ENCODE measurements around the gene PDE3A. TPM values are rescaled to one million over a fixed set of nuclear protein-coding genes. Genes with fewer than 3 reads are reported as not detected.

Gene PDE3A
- total and polyA plus RNA-seq, 10 of the 15 experiments (the other 5 are each of a cell fraction or from before 2014, with no cell fraction given) = 0.01 to 2.6 (median 1.5) TPM

DNA sequence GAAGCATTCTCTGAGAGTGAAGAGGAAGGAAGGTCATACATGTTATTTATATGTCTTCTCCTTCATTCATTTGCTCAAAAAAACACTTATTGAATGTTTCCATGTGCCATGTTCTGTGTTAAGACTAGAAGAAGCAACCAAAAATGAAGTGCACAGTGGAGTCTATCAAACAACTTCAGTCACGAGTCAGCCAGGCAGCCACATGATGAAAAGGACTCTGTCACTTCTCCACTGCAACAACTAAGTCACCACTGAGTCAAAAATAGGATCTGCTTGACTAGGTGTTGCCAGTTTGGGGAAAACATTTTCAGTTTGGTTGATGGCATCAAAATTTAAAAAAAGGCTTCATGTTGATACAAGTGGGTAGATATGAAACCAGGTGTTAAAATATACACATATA lies 142.5 kb downstream of the PDE3A start:
- no peak for FAIRE-seq
- ChIA-PET POLR2A (no interaction called here), SMC1A (ENCODE audit: uncharacterized antibody, unreplicated experiment) (no interaction called here), CTCF (no interaction called here), RAD21 (ENCODE audit: unreplicated experiment) (no interaction called here)
- no peak overlapping the region for H3K27ac ChIP-seq (ENCODE audit: control insufficient read depth, insufficient read depth)
- no peaks in the 10 kb centered on the region for H3K4me1 ChIP-seq (ENCODE audit: control insufficient read depth, insufficient read depth, low read length)
- no peaks in the 10 kb centered on the region for H3K36me3 ChIP-seq (ENCODE audit: control insufficient read depth in 2 of 2, insufficient read depth in 2 of 2, low read length in 1 of 2)
- H3K9ac ChIP-seq (ENCODE audit: control insufficient read depth, insufficient read depth, low read length) = no peak overlapping the region
- H2AFZ ChIP-seq (ENCODE audit: control insufficient read depth, low read depth, low read length) = no peak overlapping the region
- no peak overlapping the region for H3K4me3 ChIP-seq
- in situ Hi-C loops (cut with MboI) (no loop called here), intact Hi-C loops (cut with micrococcal nuclease; ENCODE audit: unreplicated experiment) (no loop called here)
- DNase-seq (ENCODE audit: low read depth, low spot score) = no peak
- TF ChIP-seq, protein P1, sequence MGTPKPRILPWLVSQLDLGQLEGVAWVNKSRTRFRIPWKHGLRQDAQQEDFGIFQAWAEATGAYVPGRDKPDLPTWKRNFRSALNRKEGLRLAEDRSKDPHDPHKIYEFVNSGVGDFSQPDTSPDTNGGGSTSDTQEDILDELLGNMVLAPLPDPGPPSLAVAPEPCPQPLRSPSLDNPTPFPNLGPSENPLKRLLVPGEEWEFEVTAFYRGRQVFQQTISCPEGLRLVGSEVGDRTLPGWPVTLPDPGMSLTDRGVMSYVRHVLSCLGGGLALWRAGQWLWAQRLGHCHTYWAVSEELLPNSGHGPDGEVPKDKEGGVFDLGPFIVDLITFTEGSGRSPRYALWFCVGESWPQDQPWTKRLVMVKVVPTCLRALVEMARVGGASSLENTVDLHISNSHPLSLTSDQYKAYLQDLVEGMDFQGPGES (IDR thresholded peaks at IDR 0.05) = no peak
- TF ChIP-seq SUZ12 (IDR thresholded peaks at IDR 0.05; ENCODE audit: unreplicated experiment) (no peak), HCFC1 (IDR thresholded peaks at IDR 0.05; ENCODE audit: low read length) (no peak), NFXL1 (IDR thresholded peaks at IDR 0.05; ENCODE audit: borderline replicate concordance) (no peak), PKNOX1 (IDR thresholded peaks at IDR 0.05) (no peak), EZH2 (IDR thresholded peaks at IDR 0.05; ENCODE audit: borderline replicate concordance, control insufficient read depth, low read depth, low read length) (no peak), ZZZ3 (IDR thresholded peaks at IDR 0.05; ENCODE audit: control insufficient read depth, insufficient read length, low read depth) (no peak), NR2F1 (conservative IDR thresholded peaks at IDR 0.05) (no peak)
- TF ChIP-seq, protein P2, sequence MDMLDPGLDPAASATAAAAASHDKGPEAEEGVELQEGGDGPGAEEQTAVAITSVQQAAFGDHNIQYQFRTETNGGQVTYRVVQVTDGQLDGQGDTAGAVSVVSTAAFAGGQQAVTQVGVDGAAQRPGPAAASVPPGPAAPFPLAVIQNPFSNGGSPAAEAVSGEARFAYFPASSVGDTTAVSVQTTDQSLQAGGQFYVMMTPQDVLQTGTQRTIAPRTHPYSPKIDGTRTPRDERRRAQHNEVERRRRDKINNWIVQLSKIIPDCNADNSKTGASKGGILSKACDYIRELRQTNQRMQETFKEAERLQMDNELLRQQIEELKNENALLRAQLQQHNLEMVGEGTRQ (IDR thresholded peaks at IDR 0.05; ENCODE audit: borderline replicate concordance, low read depth, low read length) = no peak
- TF ChIP-seq, protein P3, sequence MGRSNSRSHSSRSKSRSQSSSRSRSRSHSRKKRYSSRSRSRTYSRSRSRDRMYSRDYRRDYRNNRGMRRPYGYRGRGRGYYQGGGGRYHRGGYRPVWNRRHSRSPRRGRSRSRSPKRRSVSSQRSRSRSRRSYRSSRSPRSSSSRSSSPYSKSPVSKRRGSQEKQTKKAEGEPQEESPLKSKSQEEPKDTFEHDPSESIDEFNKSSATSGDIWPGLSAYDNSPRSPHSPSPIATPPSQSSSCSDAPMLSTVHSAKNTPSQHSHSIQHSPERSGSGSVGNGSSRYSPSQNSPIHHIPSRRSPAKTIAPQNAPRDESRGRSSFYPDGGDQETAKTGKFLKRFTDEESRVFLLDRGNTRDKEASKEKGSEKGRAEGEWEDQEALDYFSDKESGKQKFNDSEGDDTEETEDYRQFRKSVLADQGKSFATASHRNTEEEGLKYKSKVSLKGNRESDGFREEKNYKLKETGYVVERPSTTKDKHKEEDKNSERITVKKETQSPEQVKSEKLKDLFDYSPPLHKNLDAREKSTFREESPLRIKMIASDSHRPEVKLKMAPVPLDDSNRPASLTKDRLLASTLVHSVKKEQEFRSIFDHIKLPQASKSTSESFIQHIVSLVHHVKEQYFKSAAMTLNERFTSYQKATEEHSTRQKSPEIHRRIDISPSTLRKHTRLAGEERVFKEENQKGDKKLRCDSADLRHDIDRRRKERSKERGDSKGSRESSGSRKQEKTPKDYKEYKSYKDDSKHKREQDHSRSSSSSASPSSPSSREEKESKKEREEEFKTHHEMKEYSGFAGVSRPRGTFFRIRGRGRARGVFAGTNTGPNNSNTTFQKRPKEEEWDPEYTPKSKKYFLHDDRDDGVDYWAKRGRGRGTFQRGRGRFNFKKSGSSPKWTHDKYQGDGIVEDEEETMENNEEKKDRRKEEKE (IDR thresholded peaks at IDR 0.05) = no peak
- TF ChIP-seq, protein P4, sequence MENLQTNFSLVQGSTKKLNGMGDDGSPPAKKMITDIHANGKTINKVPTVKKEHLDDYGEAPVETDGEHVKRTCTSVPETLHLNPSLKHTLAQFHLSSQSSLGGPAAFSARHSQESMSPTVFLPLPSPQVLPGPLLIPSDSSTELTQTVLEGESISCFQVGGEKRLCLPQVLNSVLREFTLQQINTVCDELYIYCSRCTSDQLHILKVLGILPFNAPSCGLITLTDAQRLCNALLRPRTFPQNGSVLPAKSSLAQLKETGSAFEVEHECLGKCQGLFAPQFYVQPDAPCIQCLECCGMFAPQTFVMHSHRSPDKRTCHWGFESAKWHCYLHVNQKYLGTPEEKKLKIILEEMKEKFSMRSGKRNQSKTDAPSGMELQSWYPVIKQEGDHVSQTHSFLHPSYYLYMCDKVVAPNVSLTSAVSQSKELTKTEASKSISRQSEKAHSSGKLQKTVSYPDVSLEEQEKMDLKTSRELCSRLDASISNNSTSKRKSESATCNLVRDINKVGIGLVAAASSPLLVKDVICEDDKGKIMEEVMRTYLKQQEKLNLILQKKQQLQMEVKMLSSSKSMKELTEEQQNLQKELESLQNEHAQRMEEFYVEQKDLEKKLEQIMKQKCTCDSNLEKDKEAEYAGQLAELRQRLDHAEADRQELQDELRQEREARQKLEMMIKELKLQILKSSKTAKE (IDR thresholded peaks at IDR 0.05; ENCODE audit: low read depth, poor library complexity, severe bottlenecking) = no peak
- TF ChIP-seq, protein P5, sequence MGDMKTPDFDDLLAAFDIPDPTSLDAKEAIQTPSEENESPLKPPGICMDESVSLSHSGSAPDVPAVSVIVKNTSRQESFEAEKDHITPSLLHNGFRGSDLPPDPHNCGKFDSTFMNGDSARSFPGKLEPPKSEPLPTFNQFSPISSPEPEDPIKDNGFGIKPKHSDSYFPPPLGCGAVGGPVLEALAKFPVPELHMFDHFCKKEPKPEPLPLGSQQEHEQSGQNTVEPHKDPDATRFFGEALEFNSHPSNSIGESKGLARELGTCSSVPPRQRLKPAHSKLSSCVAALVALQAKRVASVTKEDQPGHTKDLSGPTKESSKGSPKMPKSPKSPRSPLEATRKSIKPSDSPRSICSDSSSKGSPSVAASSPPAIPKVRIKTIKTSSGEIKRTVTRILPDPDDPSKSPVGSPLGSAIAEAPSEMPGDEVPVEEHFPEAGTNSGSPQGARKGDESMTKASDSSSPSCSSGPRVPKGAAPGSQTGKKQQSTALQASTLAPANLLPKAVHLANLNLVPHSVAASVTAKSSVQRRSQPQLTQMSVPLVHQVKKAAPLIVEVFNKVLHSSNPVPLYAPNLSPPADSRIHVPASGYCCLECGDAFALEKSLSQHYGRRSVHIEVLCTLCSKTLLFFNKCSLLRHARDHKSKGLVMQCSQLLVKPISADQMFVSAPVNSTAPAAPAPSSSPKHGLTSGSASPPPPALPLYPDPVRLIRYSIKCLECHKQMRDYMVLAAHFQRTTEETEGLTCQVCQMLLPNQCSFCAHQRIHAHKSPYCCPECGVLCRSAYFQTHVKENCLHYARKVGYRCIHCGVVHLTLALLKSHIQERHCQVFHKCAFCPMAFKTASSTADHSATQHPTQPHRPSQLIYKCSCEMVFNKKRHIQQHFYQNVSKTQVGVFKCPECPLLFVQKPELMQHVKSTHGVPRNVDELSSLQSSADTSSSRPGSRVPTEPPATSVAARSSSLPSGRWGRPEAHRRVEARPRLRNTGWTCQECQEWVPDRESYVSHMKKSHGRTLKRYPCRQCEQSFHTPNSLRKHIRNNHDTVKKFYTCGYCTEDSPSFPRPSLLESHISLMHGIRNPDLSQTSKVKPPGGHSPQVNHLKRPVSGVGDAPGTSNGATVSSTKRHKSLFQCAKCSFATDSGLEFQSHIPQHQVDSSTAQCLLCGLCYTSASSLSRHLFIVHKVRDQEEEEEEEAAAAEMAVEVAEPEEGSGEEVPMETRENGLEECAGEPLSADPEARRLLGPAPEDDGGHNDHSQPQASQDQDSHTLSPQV (IDR thresholded peaks at IDR 0.05) = no peak
- no peak overlapping the region for H3K4me2 ChIP-seq (ENCODE audit: control insufficient read depth, insufficient read depth)
- WGBS (ENCODE audit: insufficient coverage, insufficient replicate concordance, low lambda C conversion rate, missing lambda C conversion rate) = 0% methylated on average over 1 of the region's 1 CpG
- H3K9me3 ChIP-seq (replicated peaks; ENCODE audit: control insufficient read depth, insufficient read depth, low read length) = no peaks in the 10 kb centered on the region
- no TSS peak for BruUV-seq (replicated peaks)
- no peaks in the 10 kb centered on the region for H3K79me2 ChIP-seq (ENCODE audit: control insufficient read depth, insufficient read depth, low read length)
- H3K27me3 ChIP-seq (replicated peaks in 1 of 2; ENCODE audit: control insufficient read depth in 2 of 2, insufficient read depth in 2 of 2, low read length in 1 of 2) = no peaks in the 10 kb centered on the region
- no peaks in the 10 kb centered on the region for H4K20me1 ChIP-seq (ENCODE audit: control insufficient read depth, insufficient read depth)
- ATAC-seq = no peak
